HepG2 (cell line): ENCODE results near the gene RPS6KA5. TPM values are rescaled to one million over a fixed set of nuclear protein-coding genes. Genes with fewer than 3 reads are reported as not detected.

Source experiments
- ATAC-seq: fragments of 200-7000 bp; cut with Tn5 transposase; 3 replicates; pipeline ENCODE4 v1.9.1; 2020; ENCODE audit warnings: mild to moderate bottlenecking, moderate library complexity
- BruUV-seq: library from RNA; stranded (reverse); fragments of 400-500 nt; replicated peaks from 2 replicates; lab custom pipeline; 2021; lab: Mats Ljungman, UMichigan
- CTCF ChIA-PET: fragments of 300-600 bp; formaldehyde crosslinking; extraction: SDS; loops from one replicate; lab custom pipeline; 2021; ENCODE audit warnings: low total read pairs, inconsistent platforms, low intra/inter-chr PET ratio; lab: Yijun Ruan, JAX
- POLR2A ChIA-PET: fragments of 350-600 bp; sonication (Branson Sonifier 250); formaldehyde crosslinking; loops from one replicate; lab custom pipeline; 2020; ENCODE audit warnings: antibody characterized with exemption, inconsistent platforms; lab: Yijun Ruan, JAX
- DNase-seq: peaks from one replicate; pipeline ENCODE4 v3.0.0-alpha.2; 2015; ENCODE audit warnings: low spot score
- FAIRE-seq: peaks from 3 replicates; lab custom pipeline; 2011; peaks lifted over from hg19 to GRCh38; lab: Jason Lieb, UNC
- H2AFZ ChIP-seq: one replicate; pipeline ENCODE4 v1.6.1; 2011; ENCODE audit warnings: low read length, inconsistent platforms
- H3K27ac ChIP-seq: fragments of 300-600 bp; 3 replicates; pipeline ENCODE4 v1.8.0; 2011; ENCODE audit warnings: mixed run types, mild to moderate bottlenecking, mixed read lengths, low read length, inconsistent platforms; ENCODE audit not compliant: insufficient read depth; ENCODE audit errors: extremely low read length
- H3K27me3 ChIP-seq, 2 experiments: fragments of 200-600 bp in 1 of 2; 2 replicates in 1 of 2; 3 replicates in 1 of 2; pipeline versions ENCODE4 v1.6.0 to v1.8.0; 2011; ENCODE audit warnings: low read length in 2 of 2, mild to moderate bottlenecking in 2 of 2, moderate library complexity in 2 of 2, inconsistent platforms in 1 of 2; ENCODE audit not compliant: insufficient read depth in 2 of 2, control insufficient read depth in 1 of 2
- H3K36me3 ChIP-seq, 2 experiments: fragments of 200-600 bp in 1 of 2; replicated peaks in 1 of 2; 2 replicates in 1 of 2; 3 replicates in 1 of 2; pipeline versions ENCODE4 v1.5.1 to v1.8.0; 2011; ENCODE audit warnings: low read length in 2 of 2, inconsistent platforms in 1 of 2; ENCODE audit not compliant: insufficient read depth in 2 of 2, control insufficient read depth in 1 of 2
- H3K4me1 ChIP-seq: 2 replicates; pipeline ENCODE4 v1.5.1; 2012; ENCODE audit warnings: low read length, inconsistent platforms; ENCODE audit not compliant: insufficient read depth
- H3K4me2 ChIP-seq: 2 replicates; pipeline ENCODE4 v1.6.0; 2011; ENCODE audit warnings: low read depth, low read length, inconsistent platforms
- H3K4me3 ChIP-seq, 3 experiments: fragments of 200-600 bp in 1 of 3; sonication (generic), shearing (Covaris generic) in 1 of 3; replicated peaks in 1 of 3; 2 replicates each; pipeline ENCODE4 v1.5.1; 2011 to 2016; ENCODE audit warnings: low read length in 3 of 3, inconsistent platforms in 2 of 3, low read depth in 2 of 3, mild to moderate bottlenecking in 2 of 3, control low read depth in 1 of 3, mixed read lengths in 1 of 3; ENCODE audit not compliant: insufficient read depth in 1 of 3
- H3K79me2 ChIP-seq: one replicate; pipeline ENCODE4 v1.6.1; 2011; ENCODE audit warnings: low read length, inconsistent platforms; ENCODE audit not compliant: insufficient read depth
- H3K9ac ChIP-seq: 2 replicates; pipeline ENCODE4 v1.6.0; 2011; ENCODE audit warnings: mild to moderate bottlenecking, low read depth, low read length, inconsistent platforms; ENCODE audit not compliant: insufficient read depth
- H3K9me3 ChIP-seq: 2 replicates; pipeline ENCODE4 v1.5.1; 2012; ENCODE audit warnings: mild to moderate bottlenecking, low read length
- H4K20me1 ChIP-seq: 2 replicates; pipeline ENCODE4 v1.6.0; 2011; ENCODE audit warnings: inconsistent platforms, mild to moderate bottlenecking, low read length, moderate library complexity; ENCODE audit not compliant: insufficient read depth
- ARID3A ChIP-seq: IDR thresholded peaks from 2 replicates; pipeline ENCODE4 v1.6.1; 2012; ENCODE audit warnings: low read depth, low read length, improper control_type of control experiment
- ATM ChIP-seq: fragments of 450-650 bp; IDR thresholded peaks from 2 replicates; pipeline ENCODE4 v1.7.1; 2017; ENCODE audit warnings: mild to moderate bottlenecking, borderline replicate concordance
- CHD2 ChIP-seq: IDR thresholded peaks from 2 replicates; pipeline ENCODE4 v1.6.1; 2011; ENCODE audit warnings: low read depth, low read length, improper control_type of control experiment
- CHD4 ChIP-seq: fragments of 200-600 bp; sonication (generic); IDR thresholded peaks from 2 replicates; pipeline ENCODE4 v1.7.0; 2017; ENCODE audit warnings: mild to moderate bottlenecking, low read length, borderline replicate concordance
- IRF2 ChIP-seq: IDR thresholded peaks from 2 replicates; pipeline ENCODE4 v1.6.1; 2018; ENCODE audit warnings: missing genetic modification reagents, missing compliant biosample characterization
- MBNL3 ChIP-seq: fragments of 250-450 bp; sonication (Bioruptor Pico); conservative IDR thresholded peaks from 2 replicates; pipeline ENCODE4 v1.8.0; 2022; ENCODE audit warnings: mild to moderate bottlenecking, inconsistent platforms
- NFKB2 ChIP-seq: sonication (generic); formaldehyde crosslinking; IDR thresholded peaks from 2 replicates; pipeline ENCODE4 v1.4.0; 2020; ENCODE audit warnings: missing genetic modification reagents, borderline replicate concordance
- PAX8 ChIP-seq: sonication (generic); formaldehyde crosslinking; IDR thresholded peaks from 2 replicates; pipeline ENCODE4 v1.8.0; 2022; ENCODE audit warnings: mild to moderate bottlenecking, missing genetic modification reagents, borderline replicate concordance
- RARG ChIP-seq: sonication (generic); formaldehyde crosslinking; IDR thresholded peaks from 2 replicates; pipeline ENCODE4 v1.4.0; 2020; ENCODE audit warnings: low read depth, mild to moderate bottlenecking, missing genetic modification reagents
- SRSF9 ChIP-seq: fragments of 200-400 bp; formaldehyde crosslinking; IDR thresholded peaks from 2 replicates; pipeline ENCODE4 v1.6.1; 2018; ENCODE audit warnings: borderline replicate concordance, mild to moderate bottlenecking, low read depth, low read length; ENCODE audit not compliant: insufficient read depth, poor library complexity, severe bottlenecking
- XRCC5 ChIP-seq: fragments of 200-400 bp; formaldehyde crosslinking; optimal IDR thresholded peaks from 2 replicates; pipeline ENCODE3; 2017; ENCODE audit warnings: mild to moderate bottlenecking, low read length
- ZBTB7B ChIP-seq: sonication (generic); formaldehyde crosslinking; IDR thresholded peaks from 2 replicates; pipeline ENCODE4 v1.4.0; 2020; ENCODE audit warnings: missing genetic modification reagents
- ZNF101 ChIP-seq: sonication (generic); formaldehyde crosslinking; IDR thresholded peaks from 2 replicates; pipeline ENCODE4 v1.4.0; 2020; ENCODE audit warnings: mild to moderate bottlenecking, low read depth, missing genetic modification reagents, borderline replicate concordance
- ZNF205 ChIP-seq: IDR thresholded peaks from 2 replicates; pipeline ENCODE4 v1.6.1; 2018; ENCODE audit warnings: missing biosample characterization, missing genetic modification reagents
- ZNF567 ChIP-seq: sonication (generic); formaldehyde crosslinking; IDR thresholded peaks from 2 replicates; pipeline ENCODE4 v1.8.1; 2023; ENCODE audit warnings: mild to moderate bottlenecking, missing genetic modification reagents, borderline replicate concordance
- ZNF746 ChIP-seq: sonication (generic); formaldehyde crosslinking; IDR thresholded peaks from 2 replicates; pipeline ENCODE4 v1.8.0; 2022; ENCODE audit warnings: mild to moderate bottlenecking, missing genetic modification reagents
- ZSCAN12 ChIP-seq: sonication (generic); formaldehyde crosslinking; IDR thresholded peaks from 2 replicates; pipeline ENCODE4 v1.9.0; 2021; ENCODE audit warnings: mild to moderate bottlenecking, missing genetic modification reagents
- WGBS: methylation state at CpG from one replicate; pipeline ENCODE4 v1.1.6; 2017; ENCODE audit warnings: low lambda C conversion rate; 5-methylcytosine and 5-hydroxymethylcytosine counted together
- in situ Hi-C: cut with HindIII; loops from 2 replicates; pipeline ENCODE4 v1.10.0; 2017; ENCODE audit warnings: low pct_unique_long_range_greater_than_20kb; ENCODE audit not compliant: extremely low pct_ligation_motif_present
- intact Hi-C: fragments of 100-400 bp; cut with micrococcal nuclease; formaldehyde crosslinking; loops from one replicate; pipeline ENCODE4 v1.10.0; 2022; ENCODE audit not compliant: unreplicated experiment
- polyA plus RNA-seq, 8 experiments: library from polyadenylated mRNA; depleted of rRNA in 3 of 8; stranded (reverse) in 7 of 8; unstranded in 1 of 8; fragments of >200 nt; fragmentation: Illumina TruSeq in 4 of 8; extraction: Trizol in 4 of 8; gene quantifications; 2 replicates each; pipeline versions ENCODE4 v1.2.1 to v1.2.3, GENCODE V29; 2011 to 2016; ENCODE audit warnings: low read depth in 4 of 8, missing spikeins in 1 of 8, mixed read lengths in 1 of 8; ENCODE audit not compliant: insufficient read depth in 1 of 8
- total RNA-seq, 5 experiments: library from RNA; depleted of rRNA; stranded (reverse); fragments of >200 nt; fragmentation: Illumina TruSeq; extraction: Trizol; gene quantifications; 2 replicates each; pipeline ENCODE4 v1.2.3, GENCODE V29; 2016; ENCODE audit warnings: low read depth in 1 of 5
- TF ChIP-seq, protein P1 (sequence below): sonication (generic); formaldehyde crosslinking; conservative IDR thresholded peaks from 2 replicates; pipeline ENCODE4 v1.4.0; 2020; ENCODE audit warnings: missing genetic modification reagents
- TF ChIP-seq, protein P2 (sequence below): sonication (generic); formaldehyde crosslinking; IDR thresholded peaks from 2 replicates; pipeline ENCODE4 v1.9.0; 2021; ENCODE audit warnings: missing genetic modification reagents, borderline replicate concordance

RPS6KA5 gene
- total and polyA plus RNA-seq, 2 of the 13 experiments (the other 11 are each of a cell fraction or from before 2014, with no cell fraction given), result 0.50 to 0.58 TPM

GRCh38 chr14:90986510-90986909, 73.9 kb downstream of the RPS6KA5 start:
- 100% methylated on average over 1 of the region's 1 CpG for WGBS
- FAIRE-seq (no peak), DNase-seq (no peak), ATAC-seq (no peak)
- CTCF ChIA-PET, result no interaction called here
- no peak for TF ChIP-seq RARG (CRISPR knock-in tag)
- TF ChIP-seq MBNL3 (CRISPR knock-in tag), result no peak
- TF ChIP-seq PAX8 (CRISPR knock-in tag), result no peak
- TF ChIP-seq ZSCAN12 (CRISPR knock-in tag), result no peak
- no peak for TF ChIP-seq CHD4
- no peak for TF ChIP-seq ARID3A
- TF ChIP-seq, protein P1, sequence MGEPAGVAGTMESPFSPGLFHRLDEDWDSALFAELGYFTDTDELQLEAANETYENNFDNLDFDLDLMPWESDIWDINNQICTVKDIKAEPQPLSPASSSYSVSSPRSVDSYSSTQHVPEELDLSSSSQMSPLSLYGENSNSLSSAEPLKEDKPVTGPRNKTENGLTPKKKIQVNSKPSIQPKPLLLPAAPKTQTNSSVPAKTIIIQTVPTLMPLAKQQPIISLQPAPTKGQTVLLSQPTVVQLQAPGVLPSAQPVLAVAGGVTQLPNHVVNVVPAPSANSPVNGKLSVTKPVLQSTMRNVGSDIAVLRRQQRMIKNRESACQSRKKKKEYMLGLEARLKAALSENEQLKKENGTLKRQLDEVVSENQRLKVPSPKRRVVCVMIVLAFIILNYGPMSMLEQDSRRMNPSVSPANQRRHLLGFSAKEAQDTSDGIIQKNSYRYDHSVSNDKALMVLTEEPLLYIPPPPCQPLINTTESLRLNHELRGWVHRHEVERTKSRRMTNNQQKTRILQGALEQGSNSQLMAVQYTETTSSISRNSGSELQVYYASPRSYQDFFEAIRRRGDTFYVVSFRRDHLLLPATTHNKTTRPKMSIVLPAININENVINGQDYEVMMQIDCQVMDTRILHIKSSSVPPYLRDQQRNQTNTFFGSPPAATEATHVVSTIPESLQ (CRISPR knock-in tag), result no peak
- TF ChIP-seq ZNF567 (CRISPR knock-in tag), result no peak
- TF ChIP-seq XRCC5, result no peak
- no peak for TF ChIP-seq NFKB2
- no peak for TF ChIP-seq CHD2
- TF ChIP-seq ZNF746 (CRISPR knock-in tag), result no peak
- no peak for TF ChIP-seq IRF2 (CRISPR knock-in tag)
- no peak for TF ChIP-seq SRSF9
- no peak for TF ChIP-seq ZBTB7B (CRISPR knock-in tag)
- TF ChIP-seq ZNF205 (CRISPR knock-in tag), result no peak
- no peak for TF ChIP-seq ATM
- no peak for TF ChIP-seq ZNF101 (CRISPR knock-in tag)
- TF ChIP-seq, protein P2, sequence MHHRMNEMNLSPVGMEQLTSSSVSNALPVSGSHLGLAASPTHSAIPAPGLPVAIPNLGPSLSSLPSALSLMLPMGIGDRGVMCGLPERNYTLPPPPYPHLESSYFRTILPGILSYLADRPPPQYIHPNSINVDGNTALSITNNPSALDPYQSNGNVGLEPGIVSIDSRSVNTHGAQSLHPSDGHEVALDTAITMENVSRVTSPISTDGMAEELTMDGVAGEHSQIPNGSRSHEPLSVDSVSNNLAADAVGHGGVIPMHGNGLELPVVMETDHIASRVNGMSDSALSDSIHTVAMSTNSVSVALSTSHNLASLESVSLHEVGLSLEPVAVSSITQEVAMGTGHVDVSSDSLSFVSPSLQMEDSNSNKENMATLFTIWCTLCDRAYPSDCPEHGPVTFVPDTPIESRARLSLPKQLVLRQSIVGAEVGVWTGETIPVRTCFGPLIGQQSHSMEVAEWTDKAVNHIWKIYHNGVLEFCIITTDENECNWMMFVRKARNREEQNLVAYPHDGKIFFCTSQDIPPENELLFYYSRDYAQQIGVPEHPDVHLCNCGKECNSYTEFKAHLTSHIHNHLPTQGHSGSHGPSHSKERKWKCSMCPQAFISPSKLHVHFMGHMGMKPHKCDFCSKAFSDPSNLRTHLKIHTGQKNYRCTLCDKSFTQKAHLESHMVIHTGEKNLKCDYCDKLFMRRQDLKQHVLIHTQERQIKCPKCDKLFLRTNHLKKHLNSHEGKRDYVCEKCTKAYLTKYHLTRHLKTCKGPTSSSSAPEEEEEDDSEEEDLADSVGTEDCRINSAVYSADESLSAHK, result no peak
- Histone ChIP-seq H2AFZ (no peak overlapping the region), H3K4me2 (no peak overlapping the region), H3K79me2 (no peaks in the 10 kb centered on the region), H3K27ac (no peak overlapping the region), H3K36me3 (no peaks in the 10 kb centered on the region), H4K20me1 (no peaks in the 10 kb centered on the region), H3K9ac (no peak overlapping the region), H3K27me3 (no peaks in the 10 kb centered on the region), H3K4me3 (no peak overlapping the region), H3K4me1 (no peaks in the 10 kb centered on the region), H3K9me3 (no peaks in the 10 kb centered on the region)
- intact Hi-C loops (no loop called here), in situ Hi-C loops (no loop called here)
- POLR2A ChIA-PET, result no interaction called here
- BruUV-seq, result no TSS peak
